Measurements from ENCODE around the gene SOX10.

Gene SOX10

DNA sequence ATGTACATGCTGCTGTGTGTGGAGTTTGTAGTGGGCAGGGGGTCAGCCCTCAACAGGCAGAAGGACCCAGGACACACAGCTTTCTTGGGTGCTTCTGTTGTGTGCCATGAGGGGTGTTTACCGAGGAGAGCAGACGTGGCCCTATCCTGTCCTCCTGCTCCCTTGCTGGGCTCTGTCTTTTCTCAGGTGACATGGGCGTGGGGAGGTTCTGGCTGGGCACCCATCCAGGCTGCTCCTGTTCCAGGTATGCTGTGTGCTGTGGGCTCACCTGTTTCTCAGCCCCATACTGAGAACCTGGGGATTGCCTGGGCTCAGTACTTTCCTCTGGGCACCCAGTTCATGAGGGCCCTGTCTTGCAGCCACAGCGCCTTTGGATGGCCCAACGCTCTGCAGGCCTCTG lies 55.0 kb downstream of the SOX10 start:
- no peak for ATAC-seq

DNA sequence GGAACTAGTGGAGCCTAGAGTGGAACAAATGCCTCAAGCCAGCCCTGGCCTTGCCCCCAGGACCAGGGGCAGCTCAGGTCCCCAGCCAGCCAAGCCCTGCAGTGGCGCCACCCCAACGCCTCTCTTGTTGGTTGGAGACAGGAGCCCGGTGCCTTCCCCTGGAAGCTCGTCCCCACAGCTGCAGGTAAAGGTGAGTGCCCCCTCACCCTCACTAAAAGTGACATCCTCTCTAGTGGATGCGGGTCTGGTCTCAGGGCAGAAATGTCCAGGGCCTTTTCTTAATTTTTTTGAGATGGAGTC lies 56.8 kb downstream of the SOX10 start:
- no peak for ATAC-seq

DNA sequence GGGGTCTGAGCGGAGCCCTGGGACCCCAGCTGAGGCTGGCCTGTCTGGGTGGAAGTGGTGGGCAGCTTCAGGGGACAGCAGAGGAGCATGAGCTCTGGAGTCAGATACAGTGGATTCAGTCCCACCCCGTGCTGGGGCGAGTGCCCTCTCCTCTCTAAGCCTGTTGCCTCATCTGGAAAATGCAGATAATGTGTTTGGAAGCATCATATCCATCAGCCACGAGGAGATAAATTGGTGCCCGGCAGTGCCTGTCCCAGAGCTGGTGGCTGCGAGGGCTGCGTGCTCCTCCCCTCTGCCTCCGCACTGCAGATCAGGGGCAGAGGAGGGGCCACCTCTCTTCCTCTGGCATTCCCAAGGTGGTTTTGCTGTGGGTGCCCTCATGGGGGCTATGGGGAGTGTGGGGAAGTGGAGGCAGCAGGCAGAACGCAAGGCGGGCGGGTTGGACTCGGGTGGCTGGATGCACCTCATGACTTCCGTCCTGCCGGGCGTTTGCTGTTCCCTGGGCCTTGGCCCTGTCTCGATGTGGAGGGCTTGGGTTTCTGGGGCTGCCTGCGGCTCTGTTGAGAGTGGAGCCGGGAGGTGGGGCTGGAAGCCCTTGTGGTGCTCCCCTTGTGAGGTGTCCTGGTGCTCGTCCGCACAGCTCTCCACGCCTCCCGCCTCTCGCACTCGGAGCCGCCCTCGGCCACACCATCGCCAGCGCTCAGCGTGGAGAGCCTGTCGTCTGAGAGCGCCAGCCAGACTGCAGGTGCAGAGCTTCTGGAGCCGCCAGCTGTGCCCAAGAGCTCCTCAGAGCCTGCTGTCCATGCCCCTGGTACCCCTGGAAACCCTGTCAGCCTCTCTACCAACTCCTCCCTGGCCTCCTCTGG lies 57.4 kb downstream of the SOX10 start:
- ATAC-seq: no peak

DNA sequence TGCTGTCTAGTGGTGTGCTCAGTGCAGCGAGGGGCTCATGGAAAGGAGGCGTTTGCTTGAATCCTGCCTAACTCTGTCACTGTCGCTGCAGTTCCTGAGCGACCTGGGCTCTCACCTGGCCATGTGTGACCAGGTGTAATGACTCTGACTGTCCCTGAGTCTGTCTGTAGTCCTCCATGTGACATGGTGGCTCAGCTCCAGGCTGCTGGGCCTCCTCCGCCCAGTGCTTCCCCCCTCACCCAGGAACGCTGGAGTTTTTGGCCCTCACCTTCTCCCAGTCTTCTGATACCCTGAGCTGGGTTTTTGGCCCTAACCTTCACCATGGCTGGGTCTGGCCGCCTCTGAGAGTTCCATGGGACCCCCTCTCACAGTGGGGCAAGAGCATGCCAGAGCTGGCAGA lies 58.0 kb downstream of the SOX10 start:
- ATAC-seq: no peak

DNA sequence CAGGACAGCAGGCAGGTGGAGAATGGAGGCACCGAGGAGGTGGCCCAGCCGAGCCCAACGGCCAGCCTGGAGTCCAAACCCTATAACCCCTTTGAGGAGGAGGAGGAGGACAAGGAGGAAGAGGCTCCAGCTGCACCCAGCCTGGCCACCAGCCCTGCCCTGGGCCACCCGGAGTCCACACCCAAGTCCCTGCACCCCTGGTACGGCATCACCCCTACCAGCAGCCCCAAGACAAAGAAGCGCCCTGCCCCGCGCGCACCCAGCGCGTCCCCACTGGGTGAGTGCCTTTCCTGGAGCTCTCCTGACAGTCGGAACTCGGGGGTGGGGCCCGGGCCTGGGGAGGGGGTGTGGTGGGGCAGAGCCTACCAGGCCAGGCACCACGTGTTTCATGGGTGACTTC lies 58.6 kb downstream of the SOX10 start:
- ATAC-seq: no peak

DNA sequence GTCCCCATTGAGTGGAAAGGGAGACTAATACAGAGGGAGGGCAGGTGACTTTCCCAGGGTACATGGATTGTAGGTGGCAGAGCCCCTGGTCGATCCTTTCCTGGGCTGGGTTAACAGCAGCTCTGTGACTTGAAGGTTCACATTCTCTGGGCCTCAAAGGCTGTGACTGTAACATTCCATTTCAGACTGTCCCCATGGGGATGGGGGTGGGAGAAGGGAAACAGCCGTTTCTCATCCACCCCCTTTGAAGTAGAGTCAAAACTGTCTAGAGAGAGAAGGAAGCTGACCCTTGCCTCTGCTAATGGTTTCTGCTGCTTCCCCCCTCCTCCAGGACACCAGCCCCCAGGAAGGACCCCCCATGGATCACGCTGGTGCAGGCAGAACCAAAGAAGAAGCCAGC lies 59.0 kb downstream of the SOX10 start:
- no peak for ATAC-seq

DNA sequence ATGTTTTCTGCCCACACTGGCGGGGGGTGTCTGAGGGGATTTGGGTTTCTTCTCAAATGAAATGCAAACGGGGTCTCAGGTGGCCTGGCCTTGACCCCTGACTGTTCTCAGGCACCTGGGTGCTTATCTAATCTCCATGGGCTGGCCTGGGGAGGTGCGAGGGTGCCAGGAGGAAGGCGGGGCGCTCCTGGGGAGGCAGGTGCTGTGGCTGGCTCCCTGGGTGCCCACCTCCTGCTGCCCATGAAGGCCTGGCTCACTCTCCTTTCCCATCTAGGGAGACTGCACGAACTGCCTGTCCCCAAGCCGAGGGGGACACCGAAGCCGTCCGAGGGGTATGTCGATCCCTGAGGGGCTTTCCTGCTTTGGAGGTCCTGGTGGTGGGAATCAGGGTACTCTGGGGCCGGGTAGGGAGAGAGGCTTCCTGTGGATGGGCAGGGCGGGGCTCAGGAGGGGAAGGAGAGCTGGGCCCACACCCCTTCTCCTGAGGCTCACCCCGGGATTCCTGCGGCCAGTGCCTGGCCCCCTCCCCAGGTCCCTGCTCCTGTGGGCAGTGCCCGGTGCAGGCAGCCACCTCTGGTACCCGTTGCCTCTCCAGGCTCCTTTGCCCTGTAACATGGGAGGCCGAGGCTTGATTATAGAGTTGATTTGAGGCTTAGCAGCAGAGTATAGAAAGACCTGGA lies 59.8 kb downstream of the SOX10 start:
- no peak for ATAC-seq

DNA sequence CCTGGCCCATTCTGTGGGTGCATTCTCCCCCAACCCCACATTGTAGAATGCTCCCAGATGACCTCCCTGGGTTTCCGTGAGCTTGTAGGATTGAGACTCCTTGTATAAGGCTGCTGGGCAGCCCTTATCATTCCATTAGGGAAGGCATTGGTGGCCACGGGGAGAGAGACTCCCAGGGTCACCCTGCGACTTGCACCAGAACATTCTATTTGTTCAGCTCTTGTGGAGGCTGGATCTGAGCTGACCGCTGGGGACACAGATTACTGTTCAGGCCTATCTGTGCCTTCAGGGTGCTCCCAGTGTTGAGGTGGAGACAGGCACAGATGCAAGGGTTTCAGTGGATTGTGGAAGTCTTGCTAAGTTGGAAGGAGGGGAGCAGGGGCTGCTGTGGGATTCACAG lies 60.4 kb downstream of the SOX10 start:
- ATAC-seq: no peak
